Lung (tissue), 12 donors: ENCODE data around the gene SCYGR7. TPM values are rescaled to one million over a fixed set of nuclear protein-coding genes. Genes with fewer than 3 reads are reported as not detected.
A peak's percentile ranks its signal among the peaks of the same experiment; 100 is the strongest.
"Not testable (repeated sequence)": the region's sequence is repeated elsewhere in the genome, so short reads cannot be mapped to it uniquely, and the experiment has no call there.

Source experiments
- ATAC-seq: fragments of 200-7000 bp; cut with Tn5 transposase; one replicate; pipeline ENCODE4 v1.9.1; 2020; ENCODE audit warnings: moderate number of reproducible peaks; ENCODE audit not compliant: insufficient read depth, low FRiP score
- DNase-seq, 3 donors: peaks; one replicate each; pipeline ENCODE4 v3.0.0-alpha.2; 2013 to 2017
- H3K27ac ChIP-seq, 2 donors: one replicate each; pipeline ENCODE4 v1.5.1; 2013; ENCODE audit warnings: mild to moderate bottlenecking in 2 of 2, moderate library complexity in 2 of 2, control low read depth in 1 of 2, inconsistent platforms in 1 of 2, low read depth in 1 of 2, low read length in 1 of 2
- H3K27me3 ChIP-seq, 3 donors: one replicate each; pipeline ENCODE4 v1.5.1; 2013; ENCODE audit warnings: low read length in 2 of 3; ENCODE audit not compliant: control insufficient read depth in 3 of 3, insufficient read depth in 3 of 3
- H3K36me3 ChIP-seq, 4 donors: one replicate each; pipeline ENCODE4 v1.5.1; 2013; ENCODE audit warnings: low read length in 4 of 4, mild to moderate bottlenecking in 1 of 4, moderate library complexity in 1 of 4; ENCODE audit not compliant: control insufficient read depth in 4 of 4, insufficient read depth in 4 of 4
- H3K4me1 ChIP-seq, 5 donors: one replicate each; pipeline ENCODE4 v1.5.1; 2013; ENCODE audit warnings: low read length in 5 of 5, mild to moderate bottlenecking in 2 of 5, moderate library complexity in 1 of 5; ENCODE audit not compliant: control insufficient read depth in 5 of 5, insufficient read depth in 5 of 5
- H3K4me3 ChIP-seq: one replicate; pipeline ENCODE4 v1.5.1; 2013; ENCODE audit warnings: mild to moderate bottlenecking, control low read depth, moderate library complexity
- H3K9ac ChIP-seq, 2 donors: one replicate each; pipeline ENCODE4 v1.5.1; 2013; ENCODE audit warnings: low read length in 2 of 2, control low read depth in 1 of 2; ENCODE audit not compliant: insufficient read depth in 1 of 2
- H3K9me3 ChIP-seq, 4 donors: one replicate each; pipeline ENCODE4 v1.5.1; 2013; ENCODE audit warnings: low read length in 3 of 4, mild to moderate bottlenecking in 1 of 4, moderate library complexity in 1 of 4; ENCODE audit not compliant: control insufficient read depth in 4 of 4, insufficient read depth in 3 of 4
- WGBS, 2 donors: extraction: QIAGEN DNeasy Blood & Tissue Kit; methylation state at CpG; one replicate each; pipeline ENCODE4 v1.1.7; 2013; 5-methylcytosine and 5-hydroxymethylcytosine counted together
- polyA plus RNA-seq, 2 donors: library from polyadenylated mRNA; stranded (reverse); fragments of 200-250 nt; gene quantifications; one replicate each; pipeline ENCODE4 v1.2.1, GENCODE V29; 2013
- total RNA-seq, 2 donors: library from RNA; depleted of rRNA in 1 of 2; stranded (reverse); fragments of >200 nt in 1 of 2; gene quantifications; one replicate each; pipeline ENCODE4 v1.2.1, GENCODE V29; 2014 to 2021
- TF ChIP-seq, protein P1 (sequence below): IDR thresholded peaks from 2 replicates; pipeline ENCODE4 v1.5.1; 2012; ENCODE audit warnings: mild to moderate bottlenecking; ENCODE audit errors: control extremely low read depth, extremely low read depth
- donor health status: control.
- donor health status: control.
- donor health status: Bipolar disorder and iron deficiency.
- donor health status: healthy.
- donor health status: DM: yes; HTN: yes; CAD: no.

SCYGR7 gene
- total and polyA plus RNA-seq, 4 donors: not detected

DNA sequence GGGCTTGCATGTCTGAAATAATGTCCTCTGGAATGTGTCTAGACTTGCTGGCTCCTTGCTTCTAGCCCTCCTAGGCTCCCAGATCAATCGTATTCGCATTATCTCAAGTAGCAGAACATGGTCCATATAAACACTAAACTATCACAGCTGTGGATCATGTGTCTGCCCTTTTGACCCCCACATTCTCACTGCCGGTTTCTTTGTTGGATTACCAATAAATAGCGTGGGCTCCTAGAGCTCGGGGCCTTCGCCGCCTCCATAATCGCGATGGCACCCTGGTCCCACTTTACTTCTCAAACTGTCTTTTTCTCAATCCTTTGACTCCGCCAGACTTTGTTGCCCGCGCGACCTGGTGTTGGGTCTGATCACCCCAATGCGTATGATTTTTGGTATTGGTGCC, 11.2 kb downstream of the SCYGR7 start:
- DNase-seq (peak in 1 of 3 donors; percentile 21), ATAC-seq (no peak)
- peaks cover 0 to 2% (median 0%) of the 10 kb centered on the region in 4 donors for H3K9me3 ChIP-seq
- H3K9ac ChIP-seq: no peak overlapping the region
- H3K4me1 ChIP-seq: no peaks in the 10 kb centered on the region
- TF ChIP-seq, protein P1, sequence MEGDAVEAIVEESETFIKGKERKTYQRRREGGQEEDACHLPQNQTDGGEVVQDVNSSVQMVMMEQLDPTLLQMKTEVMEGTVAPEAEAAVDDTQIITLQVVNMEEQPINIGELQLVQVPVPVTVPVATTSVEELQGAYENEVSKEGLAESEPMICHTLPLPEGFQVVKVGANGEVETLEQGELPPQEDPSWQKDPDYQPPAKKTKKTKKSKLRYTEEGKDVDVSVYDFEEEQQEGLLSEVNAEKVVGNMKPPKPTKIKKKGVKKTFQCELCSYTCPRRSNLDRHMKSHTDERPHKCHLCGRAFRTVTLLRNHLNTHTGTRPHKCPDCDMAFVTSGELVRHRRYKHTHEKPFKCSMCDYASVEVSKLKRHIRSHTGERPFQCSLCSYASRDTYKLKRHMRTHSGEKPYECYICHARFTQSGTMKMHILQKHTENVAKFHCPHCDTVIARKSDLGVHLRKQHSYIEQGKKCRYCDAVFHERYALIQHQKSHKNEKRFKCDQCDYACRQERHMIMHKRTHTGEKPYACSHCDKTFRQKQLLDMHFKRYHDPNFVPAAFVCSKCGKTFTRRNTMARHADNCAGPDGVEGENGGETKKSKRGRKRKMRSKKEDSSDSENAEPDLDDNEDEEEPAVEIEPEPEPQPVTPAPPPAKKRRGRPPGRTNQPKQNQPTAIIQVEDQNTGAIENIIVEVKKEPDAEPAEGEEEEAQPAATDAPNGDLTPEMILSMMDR: no peak
- H3K4me3 ChIP-seq: no peak overlapping the region
- H3K27ac ChIP-seq: no peak overlapping the region
- H3K36me3 ChIP-seq: no peaks in the 10 kb centered on the region
- 75 to 80% methylated on average over 14 of the region's 14 CpGs for WGBS, 2 donors
- H3K27me3 ChIP-seq: no peaks in the 10 kb centered on the region

DNA sequence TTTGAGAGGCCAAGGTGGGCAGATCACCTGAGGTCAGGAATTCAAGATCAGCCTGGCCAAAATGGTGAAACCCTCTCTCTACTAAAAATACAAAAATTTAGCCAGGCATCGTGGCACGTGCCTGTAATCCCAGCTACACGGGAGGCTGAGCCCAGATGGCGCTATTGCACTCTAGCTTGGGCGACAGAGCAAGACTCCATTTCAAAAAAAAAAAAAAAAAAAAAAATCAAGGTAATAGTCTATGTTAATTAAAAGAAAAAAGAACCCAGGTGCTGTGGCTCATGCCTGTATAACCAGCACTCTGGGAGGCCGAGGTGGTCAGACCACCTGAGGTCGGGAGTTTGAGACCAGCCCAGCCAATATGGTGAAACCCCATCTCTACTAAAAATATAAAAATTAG, 12.6 kb downstream of the SCYGR7 start:
- DNase-seq, H3K9ac ChIP-seq, H3K36me3 ChIP-seq, H3K27ac ChIP-seq, H3K9me3 ChIP-seq, H3K4me1 ChIP-seq, ATAC-seq, H3K27me3 ChIP-seq, H3K4me3 ChIP-seq: not testable (repeated sequence)
- WGBS, 2 donors: 82 to 88% methylated on average over 7 of the region's 7 CpGs

GRCh38 chr2:227745594-227745993, 17.5 kb downstream of the SCYGR7 start, which contains the start of gene SCYGR8:
Gene SCYGR8, plus strand, starts transcription at chr2:227745894. Its CDS starts 0 bp downstream, at chr2:227745894.
- TF ChIP-seq, protein P1: no peak
- DNase-seq (no peak), ATAC-seq (no peak)
- no peaks in the 10 kb centered on the region for H3K9me3 ChIP-seq
- no peaks in the 10 kb centered on the region for H3K27me3 ChIP-seq
- H3K36me3 ChIP-seq: no peaks in the 10 kb centered on the region
- no peak within 1 kb of the TSS for H3K4me3 ChIP-seq
- WGBS, 2 donors: 96 to 97% methylated on average over 5 of the region's 9 CpGs
- no peaks in the 10 kb centered on the region for H3K4me1 ChIP-seq
- no peak within 1 kb of the TSS for H3K27ac ChIP-seq
- H3K9ac ChIP-seq: no peak within 1 kb of the TSS

- H3K27me3 ChIP-seq: no peaks in the 10 kb centered on the region
- WGBS, 2 donors: 71 to 82% methylated on average over 6 of the region's 6 CpGs
- no peaks in the 10 kb centered on the region for H3K4me1 ChIP-seq
- ATAC-seq (no peak), DNase-seq (no peak)
- TF ChIP-seq, protein P1: no peak
- no peaks in the 10 kb centered on the region for H3K36me3 ChIP-seq
- H3K27ac ChIP-seq: no peak overlapping the region
- H3K9me3 ChIP-seq: no peaks in the 10 kb centered on the region
- H3K4me3 ChIP-seq: no peak overlapping the region
- no peak overlapping the region for H3K9ac ChIP-seq
These were observed 19.9 kb downstream of the SCYGR7 start for GRCh38 chr2:227748079-227748478.

- DNase-seq, H3K9ac ChIP-seq: not testable (repeated sequence)
- 68 to 81% methylated on average over 4 of the region's 4 CpGs for WGBS, 2 donors
These were observed 28.1 kb downstream of the SCYGR7 start for GRCh38 chr2:227756261-227756660.

More at GRCh38 chr2:227756261-227756660, 28.1 kb downstream of the SCYGR7 start:
- not testable (repeated sequence) for H3K27me3 ChIP-seq, ATAC-seq, H3K4me3 ChIP-seq, H3K27ac ChIP-seq, H3K4me1 ChIP-seq, H3K9me3 ChIP-seq, H3K36me3 ChIP-seq
